Fibroblast of pulmonary artery (primary cell): Measurements from ENCODE around the gene HS1BP3.

Experiments used
- DNase-seq: peaks from one replicate; pipeline ENCODE4 v3.0.0-alpha.2; 2010; ENCODE audit warnings: low read depth
- H3K4me3 ChIP-seq: replicated peaks from 2 replicates; pipeline ENCODE4 v1.5.1; 2011; ENCODE audit warnings: low read depth, mild to moderate bottlenecking, control low read depth, low read length, moderate library complexity
- CTCF ChIP-seq: IDR thresholded peaks from 2 replicates; pipeline ENCODE4 v1.5.1; 2011; ENCODE audit warnings: mild to moderate bottlenecking, control low read depth, low read length, inconsistent platforms; ENCODE audit errors: missing control alignments

Gene HS1BP3

GRCh38 chr2:20576598-20577115 is 74.2 kb downstream of the HS1BP3 start:
- no peak for DNase-seq
- TF ChIP-seq CTCF, result no peak
- H3K4me3 ChIP-seq, result no peak overlapping the region

GRCh38 chr2:20575935-20576597 is 74.8 kb downstream of the HS1BP3 start:
- no peak overlapping the region for H3K4me3 ChIP-seq
- no peak for DNase-seq
- TF ChIP-seq CTCF, result no peak

- DNase-seq, result no peak
- H3K4me3 ChIP-seq, result no peak overlapping the region
- no peak for TF ChIP-seq CTCF
These were observed 75.5 kb downstream of the HS1BP3 start for GRCh38 chr2:20575414-20575813.

GRCh38 chr2:20574930-20575329 is 76.0 kb downstream of the HS1BP3 start:
- no peak for DNase-seq
- H3K4me3 ChIP-seq, result no peak overlapping the region
- no peak for TF ChIP-seq CTCF

- TF ChIP-seq CTCF, result no peak
- no peak overlapping the region for H3K4me3 ChIP-seq
These were observed 76.4 kb downstream of the HS1BP3 start for GRCh38 chr2:20574423-20574911.

GRCh38 chr2:20573620-20574422 is 77.1 kb downstream of the HS1BP3 start:
- no peak for TF ChIP-seq CTCF
- H3K4me3 ChIP-seq, result no peak overlapping the region
- DNase-seq, result peak; percentile 75

More at GRCh38 chr2:20574423-20574911, 76.4 kb downstream of the HS1BP3 start:
- no peak for DNase-seq
